HG02973 (cell line): ENCODE results near the gene FAT3.

ENCODE experiments used
- ATAC-seq: cut with Tn5 transposase; IDR thresholded peaks from one replicate; pipeline ENCODE4 v1.9.1; 2021; ENCODE audit warnings: moderate library complexity; ENCODE audit not compliant: unreplicated experiment

The FAT3 gene

GRCh38 chr11:92224407-92225124, at the start of gene FAT3:
TSS of gene FAT3 (plus strand) at chr11:92224818. CDS start at chr11:92352113, 127,295 bp downstream.
- no peak for ATAC-seq

GRCh38 chr11:92179017-92179670, 45.5 kb upstream of the FAT3 start:
- no peak for ATAC-seq

- ATAC-seq, result no peak
Measured at GRCh38 chr11:92180226-92180625, 44.4 kb upstream of the FAT3 start.

- no peak for ATAC-seq
Measured at GRCh38 chr11:92180664-92181251, 43.9 kb upstream of the FAT3 start.

GRCh38 chr11:92190535-92191206, 33.9 kb upstream of the FAT3 start:
- no peak for ATAC-seq

- no peak for ATAC-seq
Measured at GRCh38 chr11:92192141-92192540, 32.5 kb upstream of the FAT3 start.

GRCh38 chr11:92198268-92198667, 26.4 kb upstream of the FAT3 start:
- no peak for ATAC-seq

- no peak for ATAC-seq
Measured at GRCh38 chr11:92199991-92200390, 24.6 kb upstream of the FAT3 start.

- no peak for ATAC-seq
Measured at GRCh38 chr11:92204731-92205130, 19.9 kb upstream of the FAT3 start.

- ATAC-seq, result no peak
Measured at GRCh38 chr11:92206441-92206840, 18.2 kb upstream of the FAT3 start.

- ATAC-seq, result no peak
Measured at GRCh38 chr11:92211576-92212167, 12.9 kb upstream of the FAT3 start.

GRCh38 chr11:92212530-92212929, 12.1 kb upstream of the FAT3 start:
- ATAC-seq, result no peak

GRCh38 chr11:92216789-92217188, 7.8 kb upstream of the FAT3 start:
- no peak for ATAC-seq

GRCh38 chr11:92219476-92219875, 5.1 kb upstream of the FAT3 start:
- ATAC-seq, result no peak

GRCh38 chr11:92222701-92223100, 1.9 kb upstream of the FAT3 start:
- no peak for ATAC-seq

GRCh38 chr11:92224054-92224406, 588 bp upstream of the FAT3 start:
- no peak for ATAC-seq

GRCh38 chr11:92225125-92225567, 528 bp downstream of the FAT3 start:
- no peak for ATAC-seq

- no peak for ATAC-seq
Measured at GRCh38 chr11:92225568-92226330, 1.1 kb downstream of the FAT3 start.

- no peak for ATAC-seq
Measured at GRCh38 chr11:92226331-92227229, 2.0 kb downstream of the FAT3 start.
